GM21619 (cell line): ENCODE data around the gene TRAPPC1.
A peak's percentile ranks its signal among the peaks of the same experiment; 100 is the strongest.

Experiments
- ATAC-seq: cut with Tn5 transposase; IDR thresholded peaks from one replicate; pipeline ENCODE4 v1.9.1; 2021; ENCODE audit not compliant: unreplicated experiment

The TRAPPC1 gene

DNA sequence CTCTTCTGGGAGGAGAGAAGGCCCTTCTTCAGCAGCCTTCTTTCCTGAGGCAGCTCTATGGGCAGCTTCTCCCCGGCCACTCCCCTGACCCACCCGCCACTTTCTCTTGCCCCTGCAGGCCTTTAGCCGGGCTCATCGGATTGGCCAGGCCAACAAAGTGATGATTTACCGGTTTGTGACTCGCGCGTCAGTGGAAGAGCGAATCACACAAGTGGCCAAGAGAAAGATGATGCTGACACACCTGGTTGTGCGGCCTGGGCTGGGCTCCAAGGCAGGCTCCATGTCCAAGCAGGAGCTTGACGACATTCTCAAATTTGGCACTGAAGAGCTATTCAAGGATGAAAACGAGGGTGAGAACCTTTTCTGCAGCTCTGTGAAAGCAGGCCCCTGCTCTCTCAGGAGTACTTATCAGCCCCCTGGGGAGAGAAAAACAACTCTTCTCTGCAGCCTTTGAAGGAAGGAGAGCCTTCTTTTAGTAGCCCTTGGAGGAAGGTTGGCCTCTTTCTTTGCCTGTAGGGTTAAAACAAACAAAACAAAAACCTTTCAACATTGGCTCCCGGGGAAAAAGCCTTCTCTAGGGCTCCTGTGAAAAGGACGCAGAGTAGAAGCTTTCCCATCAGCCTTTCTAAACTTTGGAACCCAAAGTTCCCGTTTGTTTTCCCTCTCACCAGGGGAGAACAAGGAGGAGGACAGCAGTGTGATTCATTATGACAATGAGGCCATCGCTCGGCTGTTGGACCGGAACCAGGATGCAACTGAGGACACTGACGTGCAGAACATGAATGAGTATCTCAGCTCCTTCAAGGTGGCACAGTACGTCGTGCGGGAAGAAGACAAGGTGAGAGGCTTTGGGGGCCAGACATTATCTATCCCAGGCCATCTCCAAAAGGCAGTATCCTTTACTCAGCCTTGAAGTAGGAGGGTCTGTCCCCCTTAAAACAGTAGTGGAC lies 28.3 kb downstream of the TRAPPC1 start:
- ATAC-seq, result no peak

DNA sequence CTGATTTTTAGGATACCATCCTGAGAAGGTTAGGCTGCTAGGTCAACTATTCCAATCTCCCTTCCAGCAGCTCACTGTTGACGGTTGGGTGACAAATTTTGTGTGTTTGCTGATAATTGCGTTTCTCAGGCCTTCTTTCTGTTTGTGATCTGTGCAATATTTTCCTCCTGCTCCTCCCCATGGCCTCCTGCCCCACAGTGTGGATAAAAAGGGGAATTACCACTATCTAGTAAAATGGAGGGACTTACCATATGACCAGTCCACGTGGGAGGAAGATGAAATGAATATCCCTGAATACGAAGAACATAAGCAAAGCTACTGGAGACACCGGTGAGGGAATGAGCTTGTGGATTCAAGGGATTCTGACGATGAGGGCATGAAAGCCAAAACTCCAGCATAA lies 34.0 kb downstream of the TRAPPC1 start:
- ATAC-seq, result no peak

GRCh38 chr17:7897090-7897489 lies 34.7 kb downstream of the TRAPPC1 start:
- no peak for ATAC-seq

GRCh38 chr17:7894866-7895265 lies 36.9 kb downstream of the TRAPPC1 start:
- ATAC-seq, result no peak

GRCh38 chr17:7894226-7894625 lies 37.5 kb downstream of the TRAPPC1 start:
- no peak for ATAC-seq

GRCh38 chr17:7893187-7893880 lies 38.4 kb downstream of the TRAPPC1 start:
- ATAC-seq, result no peak

GRCh38 chr17:7889166-7889955 lies 42.4 kb downstream of the TRAPPC1 start:
- no peak for ATAC-seq

DNA sequence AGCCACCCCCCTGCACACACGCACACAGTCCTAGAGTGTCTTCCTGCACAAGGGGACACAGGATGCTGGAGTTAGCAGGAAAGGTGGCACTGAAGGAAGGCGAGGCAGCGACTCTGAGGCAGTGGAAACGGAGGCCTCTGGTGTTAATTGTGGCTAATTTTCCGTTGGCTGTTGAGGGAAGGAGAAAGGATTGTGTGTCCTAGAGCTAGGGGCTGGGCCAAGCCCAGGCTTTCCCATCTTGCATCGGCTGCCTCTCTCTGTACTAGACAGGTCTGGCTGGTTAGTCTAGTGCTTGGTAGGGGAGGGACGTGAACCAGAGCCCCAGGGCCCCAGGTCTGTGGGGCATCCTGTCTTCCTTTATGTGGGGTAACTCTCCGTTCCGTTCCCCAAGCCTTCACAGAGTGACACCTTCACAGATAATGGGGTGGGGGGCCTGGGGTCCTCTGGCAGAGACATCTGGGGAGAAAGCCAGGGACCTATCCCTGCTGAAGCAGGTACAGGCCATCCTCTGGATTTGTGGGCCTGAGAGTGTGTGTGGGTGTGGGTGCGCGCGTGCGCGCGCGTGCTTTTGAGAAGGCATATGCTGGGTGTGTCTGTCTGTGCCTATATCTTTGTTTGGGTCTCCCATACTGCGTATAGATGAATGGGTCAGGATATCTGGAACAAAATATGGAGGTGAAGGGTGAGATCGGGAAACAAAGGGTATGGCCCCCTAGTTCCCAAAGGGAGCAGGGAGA lies 43.4 kb downstream of the TRAPPC1 start, which contains the start of gene CHD3:
Gene CHD3 (plus strand): TSS at position 606 of the 737 bp plus-strand sequence. CDS start 212 bp downstream, outside the sequence.
- no peak for ATAC-seq

DNA sequence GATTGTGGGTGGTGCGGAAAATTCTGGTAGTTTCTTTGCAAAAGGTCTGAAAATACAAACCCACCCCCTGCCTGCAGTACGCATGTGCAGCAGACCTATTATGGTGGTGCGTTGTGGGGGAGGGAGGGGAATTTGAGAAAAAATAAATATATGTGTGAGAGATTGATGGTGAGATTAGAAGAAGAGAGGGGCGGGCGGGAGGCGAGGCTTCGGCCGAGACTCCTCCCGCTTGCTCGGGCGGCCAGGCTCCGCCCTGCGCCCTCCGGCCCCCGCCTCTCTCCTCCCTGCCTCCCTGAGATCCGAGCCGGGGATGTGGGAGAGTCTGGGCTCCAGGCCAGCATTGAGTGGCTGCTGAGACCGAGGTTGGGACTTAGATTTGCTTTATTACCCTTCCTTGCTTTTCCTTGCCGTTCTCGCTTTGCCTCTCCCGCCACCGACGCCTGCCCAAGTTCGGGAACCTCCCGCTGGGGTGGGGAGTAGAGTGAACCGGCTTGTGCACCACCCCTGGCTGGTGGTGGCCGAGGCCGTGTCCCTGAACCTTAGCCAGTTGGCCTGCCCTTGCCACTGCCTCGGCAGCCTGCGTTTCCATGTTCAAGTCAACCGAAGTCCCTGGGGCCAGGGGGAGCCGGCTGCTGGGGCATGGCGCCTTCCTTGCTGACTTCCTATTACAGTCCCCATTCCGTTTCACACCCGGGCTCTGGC lies 44.1 kb downstream of the TRAPPC1 start:
- ATAC-seq, result no peak

DNA sequence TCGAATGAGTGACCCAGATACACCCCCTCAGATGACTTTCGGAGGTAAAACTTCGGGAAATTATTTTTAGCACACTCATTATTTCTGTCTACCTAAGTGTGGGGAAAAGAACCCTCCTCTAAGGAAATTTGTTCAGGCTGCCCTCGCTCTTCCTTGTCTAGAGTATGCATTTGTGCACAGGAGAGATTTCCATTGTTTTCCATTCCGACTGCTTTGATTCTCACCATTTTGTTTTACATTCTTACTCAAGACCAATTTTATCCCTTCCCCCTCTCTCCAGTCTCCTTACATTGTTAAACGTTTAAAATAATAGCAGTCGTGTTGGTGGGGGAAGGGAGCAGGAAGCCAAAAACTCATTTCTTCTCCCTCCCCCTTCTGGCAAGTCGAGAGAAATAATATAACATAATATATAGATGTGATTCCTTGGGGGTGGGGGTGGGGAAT lies 44.7 kb downstream of the TRAPPC1 start:
- ATAC-seq, result no peak

GRCh38 chr17:7886227-7887037 lies 45.3 kb downstream of the TRAPPC1 start:
- no peak for ATAC-seq

DNA sequence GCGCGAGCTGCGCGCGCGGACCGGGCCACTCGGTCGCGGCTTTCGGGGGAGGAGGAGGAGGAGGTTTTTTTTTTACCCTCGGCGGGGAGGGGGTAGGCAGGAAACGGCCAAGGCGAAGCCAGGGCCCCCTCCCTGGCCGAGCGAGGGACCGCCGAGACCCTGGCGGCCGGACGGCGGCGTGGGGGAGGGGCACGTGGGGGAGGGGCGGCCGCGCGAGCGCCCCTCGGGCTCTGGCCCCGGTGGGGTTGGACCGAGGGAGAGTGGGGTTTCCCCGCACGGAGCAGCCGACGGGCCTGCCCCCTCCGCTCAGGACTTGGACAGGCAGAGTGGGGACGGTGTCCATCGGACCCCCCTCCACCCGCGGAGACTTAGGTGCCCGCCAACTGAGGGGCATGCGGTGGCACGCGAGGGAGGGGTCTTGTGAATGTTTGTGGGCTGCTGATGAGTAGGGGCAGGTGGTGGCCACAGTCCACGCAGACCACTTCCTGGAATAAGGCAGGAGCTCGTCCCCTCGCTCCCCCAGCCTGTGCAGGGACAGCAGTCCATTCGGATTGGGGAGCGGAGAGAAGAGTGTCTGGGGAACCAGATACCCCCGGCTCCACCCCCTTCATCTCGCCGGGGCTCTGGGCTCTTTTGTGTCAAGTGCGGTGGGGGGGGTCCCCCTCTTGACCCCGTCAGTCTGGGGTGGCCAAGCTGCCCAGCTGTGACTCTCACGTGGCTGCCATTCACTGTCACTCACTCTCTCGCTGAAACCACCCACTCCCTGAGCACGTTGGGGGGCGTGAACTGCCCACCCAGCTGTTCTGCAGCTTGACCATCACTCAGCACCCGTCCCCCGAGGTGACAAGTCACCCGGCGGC lies 46.1 kb downstream of the TRAPPC1 start:
- ATAC-seq, result peak; percentile 38

GRCh38 chr17:7884581-7885366 lies 47.0 kb downstream of the TRAPPC1 start:
- no peak for ATAC-seq

- ATAC-seq, result no peak
Measured at GRCh38 chr17:7883781-7884386, 47.9 kb downstream of the TRAPPC1 start.

DNA sequence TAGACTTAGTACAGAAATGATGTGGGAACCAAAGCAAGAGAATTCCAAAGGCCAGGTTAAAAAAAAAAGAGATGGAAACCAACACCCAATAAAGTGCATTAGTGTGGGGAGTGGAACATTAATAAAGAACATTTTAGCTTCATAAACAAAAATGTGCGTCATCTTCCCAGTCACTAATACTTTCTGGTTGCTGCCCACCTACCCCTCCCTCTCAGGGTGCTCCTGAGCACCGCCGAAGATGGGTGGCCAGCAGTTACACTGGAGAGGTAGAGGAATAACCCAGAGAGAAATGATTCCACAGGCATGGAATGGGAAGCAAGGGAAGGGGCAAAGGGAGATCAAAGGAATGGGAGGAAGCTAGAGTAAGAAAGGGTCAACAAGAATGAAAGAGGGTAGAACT lies 49.1 kb downstream of the TRAPPC1 start:
- ATAC-seq, result no peak

GRCh38 chr17:7882068-7882467 lies 49.7 kb downstream of the TRAPPC1 start:
- ATAC-seq, result no peak
